DOHH2 (cell line): ENCODE measurements around the gene PANK2.

Experiments used
- CTCF ChIP-seq: fragments of 200-600 bp; sonication (generic); IDR thresholded peaks from one replicate; pipeline ENCODE4 v1.5.1; 2014; ENCODE audit warnings: antibody characterized with exemption, mild to moderate bottlenecking, low read depth, low read length; ENCODE audit not compliant: poor library complexity, severe bottlenecking
- EZH2phosphoT487 ChIP-seq: fragments of 200-600 bp; sonication (generic); IDR thresholded peaks from 2 replicates; pipeline ENCODE4 v1.6.1; 2017; ENCODE audit warnings: borderline replicate concordance, mild to moderate bottlenecking, antibody characterized with exemption, low read length, moderate library complexity, mixed read lengths

GRCh38 chr20:3922223-3922982, 33.2 kb downstream of the PANK2 start:
- TF ChIP-seq CTCF (no peak), EZH2phosphoT487 (no peak)
